NOMO-1 treated with DMSO at 0.1 percent for 48 hours (cell line): Measurements from ENCODE around the gene POLR2A.
"Not testable (repeated sequence)": the region's sequence is repeated elsewhere in the genome, so short reads cannot be mapped to it uniquely, and the experiment has no call there.

ENCODE experiments used
- DNase-seq: peaks from one replicate; lab custom pipeline; 2025; ENCODE audit not compliant: unreplicated experiment; lab: John Stamatoyannopoulos, UW

The POLR2A gene

DNA sequence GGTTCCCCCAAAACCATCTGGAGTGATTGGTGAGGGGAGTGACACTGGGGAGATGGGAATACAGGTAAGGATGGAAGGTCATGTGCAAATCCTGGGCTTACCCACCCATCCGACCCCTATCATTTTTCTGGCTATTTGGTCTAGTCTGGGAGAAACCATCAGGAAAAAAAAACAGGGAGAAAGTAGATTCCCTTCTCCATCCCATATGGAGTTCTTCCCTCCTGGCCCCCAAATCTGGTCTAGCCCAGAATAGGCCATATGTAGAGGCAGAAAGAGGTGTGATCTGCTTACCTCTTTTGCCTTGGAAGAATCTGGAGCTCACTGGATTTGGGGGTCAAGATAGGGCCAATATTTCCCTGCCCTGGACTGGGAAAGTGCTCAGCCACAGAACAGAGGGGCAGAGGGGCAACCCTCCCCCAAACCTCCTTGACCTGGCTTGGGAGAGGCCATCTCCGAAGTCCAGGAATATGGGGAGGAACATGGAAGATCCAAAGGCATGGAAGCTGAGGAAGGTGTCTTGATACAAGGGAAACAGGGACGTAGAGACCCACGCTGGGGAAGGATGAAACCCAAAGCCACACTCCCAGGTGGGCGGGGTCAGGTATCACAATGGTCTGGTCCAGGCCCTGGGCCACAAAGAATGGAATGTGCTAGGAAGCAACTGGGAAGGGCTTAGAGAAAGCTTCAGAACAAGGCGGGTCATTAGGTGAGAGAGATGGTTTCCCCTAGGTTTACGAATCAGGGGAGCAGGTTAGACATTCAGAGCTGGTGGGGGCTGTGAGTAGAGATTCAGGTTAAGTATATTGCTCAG, 23.1 kb upstream of the POLR2A start:
- no peak for DNase-seq

GRCh38 chr17:7462474-7463371, 21.4 kb upstream of the POLR2A start:
- no peak for DNase-seq

GRCh38 chr17:7463372-7463846, 20.8 kb upstream of the POLR2A start:
- no peak for DNase-seq

- DNase-seq: no peak
Measured at GRCh38 chr17:7464081-7464480, 20.1 kb upstream of the POLR2A start.

GRCh38 chr17:7465597-7466275, 18.4 kb upstream of the POLR2A start:
- DNase-seq: no peak

GRCh38 chr17:7466318-7466638, 17.9 kb upstream of the POLR2A start:
- DNase-seq: no peak

- no peak for DNase-seq
Measured at GRCh38 chr17:7466639-7467341, 17.4 kb upstream of the POLR2A start.

- no peak for DNase-seq
Measured at GRCh38 chr17:7467498-7467897, 16.7 kb upstream of the POLR2A start.

DNA sequence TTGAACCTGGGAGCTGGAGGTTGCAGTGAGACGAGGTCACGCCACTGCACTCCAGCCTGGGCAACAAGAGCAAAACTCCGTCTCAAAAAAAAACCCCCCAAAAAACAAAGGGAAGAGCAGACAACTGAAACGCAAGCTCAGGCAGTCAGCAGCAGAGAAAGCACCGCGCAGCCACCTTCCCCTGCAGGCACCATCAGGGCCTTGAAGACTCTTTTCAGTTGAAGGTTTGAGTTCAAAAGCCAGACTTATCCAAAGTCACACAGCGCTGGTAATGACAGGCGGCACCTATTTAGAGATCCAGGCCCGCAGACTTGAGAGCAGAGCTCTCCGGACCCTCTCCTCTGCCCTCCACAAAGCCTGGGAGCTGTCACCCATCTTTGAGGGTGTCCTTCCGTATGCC, 15.9 kb upstream of the POLR2A start:
- DNase-seq: no peak

DNA sequence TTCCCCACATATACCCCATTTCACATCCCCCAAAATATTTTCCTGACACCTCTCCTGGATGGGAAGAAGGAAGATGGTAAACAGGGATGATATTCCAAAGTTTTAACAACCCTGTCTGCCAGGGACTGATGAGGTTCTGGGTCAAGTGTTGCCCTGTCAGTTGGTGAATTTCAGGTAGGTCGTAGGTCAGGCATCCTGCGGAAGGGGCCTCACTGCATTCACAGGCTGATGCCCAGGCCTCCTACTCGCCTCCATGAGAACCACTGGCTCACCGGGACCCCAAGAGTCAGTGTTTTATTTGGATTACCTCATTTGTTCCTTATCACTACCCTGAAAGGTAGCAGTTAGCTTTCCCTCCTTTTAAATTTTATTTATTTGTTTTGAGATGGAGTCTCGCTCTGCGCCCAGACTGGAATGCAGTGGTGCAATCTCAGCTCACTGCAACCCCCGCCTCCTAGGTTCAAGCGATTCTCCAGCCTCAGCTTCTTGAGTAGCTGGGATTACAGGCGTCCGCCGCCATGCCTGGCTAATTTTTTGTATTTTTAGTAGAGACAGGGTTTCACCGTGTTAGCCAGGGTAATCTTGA, 15.3 kb upstream of the POLR2A start:
- no peak for DNase-seq

GRCh38 chr17:7469843-7470242, 14.3 kb upstream of the POLR2A start:
- not testable (repeated sequence) for DNase-seq

DNA sequence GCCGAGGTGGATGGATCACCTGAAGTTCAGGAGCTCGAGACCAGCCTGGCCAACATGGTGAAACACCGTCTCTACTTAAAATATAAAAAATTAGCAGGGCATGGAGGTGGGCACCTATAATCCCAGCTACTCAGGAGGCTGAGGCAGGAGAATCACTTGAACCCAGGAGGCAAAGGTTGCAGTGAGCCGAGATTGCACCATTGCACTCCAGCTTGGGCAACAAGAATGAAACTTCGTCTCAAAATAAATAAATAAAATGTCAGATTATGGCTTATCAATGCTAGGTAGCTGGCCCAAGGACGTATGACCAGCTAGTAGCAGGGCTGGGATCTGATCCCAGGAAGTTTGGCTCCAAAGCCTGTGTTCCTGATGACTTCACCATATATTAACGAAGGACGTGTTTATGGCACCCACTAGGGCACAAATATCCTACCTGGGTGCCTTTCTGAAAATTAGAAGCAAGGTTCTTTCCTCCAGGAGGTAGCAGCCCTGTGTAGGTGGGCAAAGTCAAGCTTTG, 13.7 kb upstream of the POLR2A start:
- not testable (repeated sequence) for DNase-seq

DNA sequence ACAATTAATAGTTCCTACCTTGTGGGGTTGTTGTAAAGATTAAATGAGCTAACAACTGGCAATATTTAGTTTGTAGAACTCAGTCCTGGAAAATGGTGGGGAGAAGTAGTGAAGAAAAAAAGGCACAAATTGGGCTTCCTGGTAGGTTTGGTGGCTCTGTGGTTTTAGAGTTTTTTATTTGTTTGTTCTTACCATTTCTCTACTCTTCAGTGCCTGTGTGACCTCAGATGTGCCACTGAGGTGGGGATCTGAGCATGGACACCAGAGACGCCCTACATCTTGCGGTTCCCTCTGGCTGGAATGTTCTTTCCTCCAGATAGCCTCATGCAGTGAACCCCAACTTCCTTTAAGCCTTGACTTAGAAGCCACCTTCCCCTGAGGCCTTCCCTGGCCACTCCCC, 12.4 kb upstream of the POLR2A start:
- DNase-seq: no peak

- not testable (repeated sequence) for DNase-seq
Measured at GRCh38 chr17:7474767-7475166, 9.4 kb upstream of the POLR2A start.

DNA sequence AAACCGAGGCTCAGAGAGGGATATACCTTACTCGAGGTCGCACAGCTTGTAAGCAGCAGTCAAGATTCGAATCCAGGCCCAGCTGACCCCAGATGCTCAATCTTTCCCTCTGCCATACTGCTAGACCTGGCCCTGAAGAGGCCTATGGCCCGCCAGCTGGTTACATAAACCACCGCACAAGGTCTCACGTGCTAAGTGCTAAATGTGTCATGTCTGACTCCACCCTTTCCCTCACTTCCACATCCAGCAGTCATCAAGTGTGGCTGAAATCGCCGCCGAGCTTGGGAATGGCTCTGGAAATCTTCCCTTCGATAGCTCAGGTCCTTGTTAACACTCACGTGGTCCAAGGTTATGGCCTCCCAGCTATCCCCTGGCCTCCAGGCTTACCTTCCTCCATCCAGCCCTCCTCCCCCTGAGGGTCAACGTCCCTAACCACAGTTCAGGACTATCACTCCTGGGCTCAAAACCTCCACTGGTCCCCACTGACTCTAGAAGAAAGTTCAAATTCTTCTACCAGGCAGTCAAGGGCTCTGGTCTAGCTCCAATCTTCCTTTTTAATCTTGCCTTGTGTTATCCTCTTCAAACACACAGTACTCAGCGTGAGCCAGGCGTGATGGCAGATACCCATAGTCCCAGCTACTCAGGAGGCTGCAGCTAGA, 8.3 kb upstream of the POLR2A start:
- peak; percentile 49 for DNase-seq

DNA sequence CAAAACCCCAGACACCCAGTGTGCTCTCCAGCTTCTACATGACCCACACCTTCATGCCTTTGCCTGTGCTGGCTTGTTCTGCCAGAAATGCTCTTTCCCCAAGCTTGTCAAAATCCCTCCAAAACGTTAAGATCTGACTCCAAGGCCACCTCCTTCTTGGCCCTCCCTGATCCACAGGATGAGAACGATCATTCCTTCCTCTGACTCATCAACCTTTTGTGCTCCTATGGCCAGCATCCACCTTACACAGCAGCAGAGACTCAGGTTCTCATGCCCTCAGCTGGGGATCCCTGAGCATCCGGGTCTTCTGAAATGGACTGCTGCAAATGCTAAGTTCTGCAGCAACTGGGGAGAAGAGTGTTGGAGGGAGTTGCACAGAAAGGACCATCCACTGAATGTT, 7.7 kb upstream of the POLR2A start:
- no peak for DNase-seq

GRCh38 chr17:7476951-7477350, 7.2 kb upstream of the POLR2A start:
- no peak for DNase-seq

DNA sequence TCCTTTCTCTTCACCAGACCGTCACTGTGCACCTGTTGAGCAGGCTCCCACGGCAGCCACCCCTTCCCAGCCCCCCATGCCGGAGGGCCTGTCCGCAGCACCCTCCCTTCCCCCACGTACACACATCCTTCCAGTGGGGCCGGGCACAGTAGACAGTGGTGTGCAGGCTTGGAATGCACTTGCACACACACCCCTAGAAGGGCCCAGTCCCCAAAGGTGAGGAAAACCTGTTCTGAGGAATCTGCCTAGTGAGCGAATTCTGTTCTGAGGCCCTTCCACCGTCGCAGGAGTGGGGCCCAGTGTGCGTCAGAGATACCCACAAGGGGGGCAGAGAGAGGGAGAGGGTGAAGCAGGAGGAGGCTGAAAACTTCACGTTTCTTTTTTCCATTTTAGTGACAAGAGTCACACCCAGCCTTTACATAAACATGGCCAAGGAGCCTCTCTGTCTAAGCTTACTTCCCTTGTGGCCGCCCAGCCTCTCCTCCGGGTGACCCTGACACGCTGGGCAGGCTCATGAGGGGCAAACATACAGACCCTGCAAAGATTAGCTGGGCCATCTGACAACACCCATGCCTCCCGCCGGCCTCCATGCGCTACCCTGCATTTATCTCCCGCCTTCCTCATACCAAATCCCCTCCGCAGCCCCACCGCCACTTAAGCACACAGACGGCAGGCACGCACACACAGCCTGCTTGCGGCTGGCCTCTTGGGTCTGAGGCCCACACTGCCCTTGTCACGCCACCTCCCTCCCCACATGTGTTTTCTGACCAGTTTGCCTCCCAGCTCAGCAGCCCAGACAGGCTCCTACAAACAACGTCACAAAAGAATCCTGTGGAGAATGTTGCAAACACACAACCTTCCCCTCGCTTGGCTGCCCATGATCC, 6.5 kb upstream of the POLR2A start:
- peak; percentile 29 for DNase-seq
